ENCODE data around the gene C2CD2.

DNA sequence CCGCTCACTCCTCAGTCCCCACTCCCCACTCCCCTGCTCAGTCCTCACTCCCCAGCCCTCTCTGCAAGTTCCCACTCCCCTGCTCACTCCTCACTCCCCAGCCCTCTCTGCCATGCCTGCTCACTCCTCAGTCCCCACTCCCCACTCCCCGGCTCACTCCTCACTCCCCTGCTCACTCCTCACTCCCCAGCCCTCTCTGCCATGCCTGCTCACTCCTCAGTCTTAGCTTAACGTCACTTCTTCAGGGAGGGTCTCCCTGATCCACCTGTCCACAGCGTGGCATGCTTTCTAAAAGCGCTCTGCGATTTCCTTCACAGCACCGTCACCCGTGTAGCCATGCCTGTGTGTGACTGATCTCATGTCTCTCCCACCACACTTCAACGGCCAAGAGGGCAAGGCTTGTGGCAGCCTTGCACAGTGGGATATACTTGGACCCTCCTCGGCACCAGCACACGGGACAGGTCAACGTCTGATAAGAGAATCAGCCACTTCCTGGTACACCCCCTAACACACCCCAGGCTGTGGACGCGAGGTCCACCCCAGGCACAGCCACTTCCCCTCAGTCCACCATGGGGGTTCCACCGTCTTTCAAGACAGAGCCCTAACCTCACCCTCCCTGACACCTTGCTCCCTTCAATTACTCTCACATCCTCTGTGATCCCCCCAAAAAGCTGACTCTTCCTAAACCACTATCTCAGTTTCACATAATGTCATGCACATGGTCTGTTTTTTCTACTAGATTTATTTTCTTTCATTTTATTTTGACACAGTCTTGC lies 88.6 kb downstream of the C2CD2 start:
- TF ChIP-seq, protein P1, sequence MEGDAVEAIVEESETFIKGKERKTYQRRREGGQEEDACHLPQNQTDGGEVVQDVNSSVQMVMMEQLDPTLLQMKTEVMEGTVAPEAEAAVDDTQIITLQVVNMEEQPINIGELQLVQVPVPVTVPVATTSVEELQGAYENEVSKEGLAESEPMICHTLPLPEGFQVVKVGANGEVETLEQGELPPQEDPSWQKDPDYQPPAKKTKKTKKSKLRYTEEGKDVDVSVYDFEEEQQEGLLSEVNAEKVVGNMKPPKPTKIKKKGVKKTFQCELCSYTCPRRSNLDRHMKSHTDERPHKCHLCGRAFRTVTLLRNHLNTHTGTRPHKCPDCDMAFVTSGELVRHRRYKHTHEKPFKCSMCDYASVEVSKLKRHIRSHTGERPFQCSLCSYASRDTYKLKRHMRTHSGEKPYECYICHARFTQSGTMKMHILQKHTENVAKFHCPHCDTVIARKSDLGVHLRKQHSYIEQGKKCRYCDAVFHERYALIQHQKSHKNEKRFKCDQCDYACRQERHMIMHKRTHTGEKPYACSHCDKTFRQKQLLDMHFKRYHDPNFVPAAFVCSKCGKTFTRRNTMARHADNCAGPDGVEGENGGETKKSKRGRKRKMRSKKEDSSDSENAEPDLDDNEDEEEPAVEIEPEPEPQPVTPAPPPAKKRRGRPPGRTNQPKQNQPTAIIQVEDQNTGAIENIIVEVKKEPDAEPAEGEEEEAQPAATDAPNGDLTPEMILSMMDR (IDR thresholded peaks at IDR 0.05): no peak
- no peak for TF ChIP-seq POLR2A (IDR thresholded peaks at IDR 0.05)
- no peak for TF ChIP-seq EP300 (IDR thresholded peaks at IDR 0.05)
